Left ventricle myocardium inferior (tissue), 1 donor: ENCODE data around the gene CNN2. TPM values are rescaled to one million over a fixed set of nuclear protein-coding genes. Genes with fewer than 3 reads are reported as not detected.

Source experiments
- DNase-seq: peaks from one replicate; pipeline ENCODE4 v3.0.0-alpha.2; 2020
- H3K27ac ChIP-seq: fragments of 200-600 bp; replicated peaks from 2 replicates; pipeline ENCODE4 v1.8.0; 2021
- H3K27me3 ChIP-seq: fragments of 200-600 bp; 2 replicates; pipeline ENCODE4 v1.8.0; 2021; ENCODE audit warnings: low read depth
- H3K36me3 ChIP-seq: fragments of 200-600 bp; 2 replicates; pipeline ENCODE4 v1.8.0; 2021
- H3K4me1 ChIP-seq: fragments of 200-600 bp; 2 replicates; pipeline ENCODE4 v1.8.0; 2021
- H3K4me3 ChIP-seq: fragments of 200-600 bp; 2 replicates; pipeline ENCODE4 v1.8.0; 2021; ENCODE audit warnings: mild to moderate bottlenecking, moderate library complexity
- H3K9me3 ChIP-seq: fragments of 200-600 bp; replicated peaks from 2 replicates; pipeline ENCODE4 v1.8.0; 2021
- CTCF ChIP-seq: fragments of 200-600 bp; IDR thresholded peaks from 2 replicates; pipeline ENCODE4 v1.8.0; 2021; ENCODE audit warnings: antibody characterized with exemption, mild to moderate bottlenecking, borderline replicate concordance
- intact Hi-C: fragments of 100-400 bp; cut with micrococcal nuclease; formaldehyde crosslinking; loops from one replicate; pipeline ENCODE4 v1.11.0; 2022
- total RNA-seq: library from RNA; stranded (reverse); fragmentation: NEBNext Ultra II Directional; extraction: Animal tissue kit (Norgen Biotek cat#: 25700); gene quantifications from one replicate; pipeline ENCODE4 v1.2.1, GENCODE V29; 2021
- donor health status: DM: no; HTN: yes; CAD: no; lungs with severe emphysema.

CNN2 gene
- total RNA-seq, 1 donor from 2014 or later: 45.6 TPM

GRCh38 chr19:1062387-1063029 lies 36.1 kb downstream of the CNN2 start:
- no peak for DNase-seq
- Histone ChIP-seq H3K27ac (no peak overlapping the region), H3K4me1 (peaks cover 31% of the 10 kb centered on the region), H3K4me3 (no peak overlapping the region), H3K27me3 (peaks cover 26% of the 10 kb centered on the region), H3K36me3 (peaks cover 23% of the 10 kb centered on the region), H3K9me3 (peaks cover 28% of the 10 kb centered on the region)
- intact Hi-C loops: no loop called here
- TF ChIP-seq CTCF: no peak

GRCh38 chr19:1063030-1063908 lies 36.9 kb downstream of the CNN2 start:
- Histone ChIP-seq H3K36me3 (peaks cover 16% of the 10 kb centered on the region), H3K9me3 (peaks cover 20% of the 10 kb centered on the region), H3K27ac (no peak overlapping the region), H3K4me1 (peaks cover 35% of the 10 kb centered on the region), H3K27me3 (peaks cover 34% of the 10 kb centered on the region), H3K4me3 (no peak overlapping the region)
- intact Hi-C loops: no loop called here
- no peak for TF ChIP-seq CTCF
- no peak for DNase-seq

GRCh38 chr19:1063909-1064660 lies 37.7 kb downstream of the CNN2 start:
- H3K27ac ChIP-seq: no peak overlapping the region
- peaks cover 8% of the 10 kb centered on the region for H3K36me3 ChIP-seq
- no peak overlapping the region for H3K4me3 ChIP-seq
- H3K9me3 ChIP-seq: peaks cover 12% of the 10 kb centered on the region
- DNase-seq: no peak
- intact Hi-C loops: no loop called here
- TF ChIP-seq CTCF: no peak
- H3K4me1 ChIP-seq: peaks cover 38% of the 10 kb centered on the region
- peaks cover 42% of the 10 kb centered on the region for H3K27me3 ChIP-seq

GRCh38 chr19:1064661-1065605 lies 38.5 kb downstream of the CNN2 start:
- Histone ChIP-seq H3K4me1 (peaks cover 45% of the 10 kb centered on the region), H3K27ac (no peak overlapping the region), H3K27me3 (peaks cover 50% of the 10 kb centered on the region), H3K4me3 (no peak overlapping the region), H3K36me3 (peaks cover under 1% of the 10 kb centered on the region), H3K9me3 (peaks cover 4% of the 10 kb centered on the region)
- peak; percentile 82 for TF ChIP-seq CTCF
- intact Hi-C loops: no loop called here
- DNase-seq: peak; percentile 66
